H1 (cell line): Measurements from ENCODE around the gene STX12. TPM values are rescaled to one million over a fixed set of nuclear protein-coding genes. Genes with fewer than 3 reads are reported as not detected.

Experiments
- BCL11A ChIP-seq, 2 experiments: IDR thresholded peaks; one replicate each; pipeline ENCODE4 v1.6.1; 2011; ENCODE audit warnings: low read depth in 2 of 2, low read length in 2 of 2, mild to moderate bottlenecking in 2 of 2
- BRCA1 ChIP-seq: IDR thresholded peaks from 2 replicates; pipeline ENCODE4 v1.6.1; 2012; ENCODE audit warnings: low read depth, low read length, improper control_type of control experiment
- CHD2 ChIP-seq: IDR thresholded peaks from 2 replicates; pipeline ENCODE4 v1.6.1; 2012; ENCODE audit warnings: low read length, improper control_type of control experiment
- CREB1 ChIP-seq: IDR thresholded peaks from 2 replicates; pipeline ENCODE4 v1.6.1; 2012; ENCODE audit warnings: inconsistent platforms
- EP300 ChIP-seq, 2 experiments: IDR thresholded peaks; 1 replicate in 1 of 2; 2 replicates in 1 of 2; pipeline ENCODE4 v1.6.1; 2011 to 2012; ENCODE audit warnings: low read depth in 2 of 2, low read length in 2 of 2, mild to moderate bottlenecking in 2 of 2, borderline replicate concordance in 1 of 2, inconsistent platforms in 1 of 2, moderate library complexity in 1 of 2
- GTF2F1 ChIP-seq: IDR thresholded peaks from 2 replicates; pipeline ENCODE4 v1.6.1; 2012; ENCODE audit warnings: low read depth, low read length, improper control_type of control experiment, borderline replicate concordance
- KDM1A ChIP-seq: fragments of 200-600, 300-600 bp; sonication (generic); IDR thresholded peaks from 2 replicates; pipeline ENCODE4 v1.7.1; 2016; ENCODE audit warnings: mild to moderate bottlenecking, low read length, borderline replicate concordance
- NRF1 ChIP-seq: IDR thresholded peaks from 2 replicates; pipeline ENCODE4 v1.6.1; 2011; ENCODE audit warnings: mild to moderate bottlenecking, low read depth, low read length, improper control_type of control experiment
- PHF8 ChIP-seq: fragments of 200-600 bp; sonication (generic); conservative IDR thresholded peaks from 2 replicates; pipeline ENCODE4 v1.7.1; 2012; ENCODE audit warnings: low read depth, mild to moderate bottlenecking, inconsistent platforms, low read length, moderate library complexity
- POLR2AphosphoS5 ChIP-seq: IDR thresholded peaks from 2 replicates; pipeline ENCODE4 v1.6.1; 2011; ENCODE audit warnings: low read depth, low read length
- POU5F1 ChIP-seq: IDR thresholded peaks from 2 replicates; pipeline ENCODE4 v1.6.1; 2011; ENCODE audit warnings: low read depth, mild to moderate bottlenecking, low read length, moderate library complexity
- RBBP5 ChIP-seq: IDR thresholded peaks from 2 replicates; pipeline ENCODE4 v1.7.1; 2012; ENCODE audit warnings: low read depth, mild to moderate bottlenecking, inconsistent platforms, low read length, moderate library complexity, borderline replicate concordance
- SIN3A ChIP-seq, 2 experiments: IDR thresholded peaks in 1 of 2; conservative IDR thresholded peaks in 1 of 2; 2 replicates each; pipeline ENCODE4 v1.6.1; 2011 to 2012; ENCODE audit warnings: low read length in 2 of 2, improper control_type of control experiment in 1 of 2, low read depth in 1 of 2, mild to moderate bottlenecking in 1 of 2
- SP2 ChIP-seq: IDR thresholded peaks from 2 replicates; pipeline ENCODE4 v1.6.1; 2012; ENCODE audit warnings: mild to moderate bottlenecking, low read length, inconsistent platforms
- SRF ChIP-seq: IDR thresholded peaks from 2 replicates; pipeline ENCODE4 v1.6.1; 2011; ENCODE audit warnings: mild to moderate bottlenecking, low read depth, low read length, moderate library complexity
- TAF1 ChIP-seq: IDR thresholded peaks from 2 replicates; pipeline ENCODE4 v1.6.1; 2011; ENCODE audit warnings: mild to moderate bottlenecking, low read depth, low read length
- TAF7 ChIP-seq: optimal IDR thresholded peaks from 2 replicates; pipeline ENCODE3; 2011; ENCODE audit warnings: low read depth, mild to moderate bottlenecking, inconsistent platforms, low read length, moderate library complexity, borderline replicate concordance
- polyA plus RNA-seq, 7 experiments: library from polyadenylated mRNA; depleted of rRNA in 3 of 7; stranded (reverse) in 5 of 7; unstranded in 2 of 7; fragments of >200 nt in 5 of 7; fragments of 200-250 nt in 2 of 7; gene quantifications; 1 replicate in 5 of 7; 2 replicates in 1 of 7; 4 replicates in 1 of 7; pipeline versions ENCODE4 v1.2.1 to v1.2.3, GENCODE V29; 2011 to 2013; ENCODE audit warnings: missing spikeins in 2 of 7, mixed read lengths in 2 of 7
- total RNA-seq: library from RNA; stranded (reverse); fragmentation: NEBNext Ultra II Directional; extraction: Animal tissue kit (Norgen Biotek cat#: 25700); gene quantifications from 2 replicates; pipeline ENCODE4 v1.2.1, GENCODE V29; 2021
- TF ChIP-seq, protein P1 (sequence below): IDR thresholded peaks from 2 replicates; pipeline ENCODE4 v1.6.1; 2012; ENCODE audit warnings: inconsistent platforms
- TF ChIP-seq, protein P2 (sequence below): IDR thresholded peaks from 2 replicates; pipeline ENCODE4 v1.6.1; 2012; ENCODE audit warnings: inconsistent platforms
- TF ChIP-seq, protein P3 (sequence below): IDR thresholded peaks from 2 replicates; pipeline ENCODE4 v1.6.1; 2012; ENCODE audit warnings: low read length, inconsistent platforms

The STX12 gene
- total and polyA plus RNA-seq, 2 of the 8 experiments (the other 6 are each of a cell fraction or from before 2014, with no cell fraction given): 3.7 to 11.0 TPM

DNA sequence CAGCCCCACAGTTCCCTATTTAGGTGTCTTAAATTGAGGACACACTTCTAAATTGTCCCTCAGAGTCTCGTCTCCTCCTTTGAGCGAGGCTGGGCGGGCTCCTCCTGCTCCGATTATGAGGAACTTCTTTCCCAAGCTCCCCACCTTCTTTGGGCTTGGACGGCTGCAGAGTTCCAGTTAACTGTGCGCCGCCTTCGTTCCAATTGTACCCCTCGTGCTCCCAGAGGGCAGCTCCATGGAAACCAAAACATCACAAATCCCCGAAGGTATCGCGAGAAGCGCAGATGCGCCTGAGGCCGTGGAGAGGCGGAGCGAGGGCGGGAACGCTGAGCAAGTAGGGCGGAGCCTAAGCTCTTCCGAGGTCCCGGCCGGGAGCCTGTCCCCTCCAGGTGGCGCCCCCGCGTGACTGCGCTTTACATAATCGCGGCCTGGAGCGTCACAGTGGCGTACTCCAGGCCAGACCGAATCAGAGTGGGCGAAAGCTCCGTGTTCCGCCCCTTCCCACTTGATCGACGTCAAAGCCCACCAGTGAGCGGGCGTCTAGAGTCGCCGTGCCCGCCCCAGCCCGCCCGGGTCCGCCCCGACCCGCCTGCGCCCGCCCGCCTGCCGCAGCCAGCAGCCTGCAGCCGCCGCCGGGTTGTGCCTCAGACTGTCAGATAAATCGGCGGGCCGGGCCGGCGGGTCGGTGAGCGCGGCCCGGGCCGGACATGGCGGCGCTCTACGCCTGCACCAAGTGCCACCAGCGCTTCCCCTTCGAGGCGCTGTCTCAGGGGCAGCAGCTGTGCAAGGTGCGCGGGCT is 47.4 kb upstream of the STX12 start, which contains the start of gene FAM76A (continued):
- peak in 1 of 2 experiments; percentile 10; a peak in 1 of 3 replicates for TF ChIP-seq EP300 (IDR thresholded peaks at IDR 0.05; ENCODE audit: borderline replicate concordance in 1 of 2, low read depth in 2 of 2, low read length in 2 of 2)
- TF ChIP-seq CHD2: peak; percentile 99
- TF ChIP-seq, protein P1, sequence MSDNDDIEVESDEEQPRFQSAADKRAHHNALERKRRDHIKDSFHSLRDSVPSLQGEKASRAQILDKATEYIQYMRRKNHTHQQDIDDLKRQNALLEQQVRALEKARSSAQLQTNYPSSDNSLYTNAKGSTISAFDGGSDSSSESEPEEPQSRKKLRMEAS: peak; percentile 99
- TF ChIP-seq, protein P2, sequence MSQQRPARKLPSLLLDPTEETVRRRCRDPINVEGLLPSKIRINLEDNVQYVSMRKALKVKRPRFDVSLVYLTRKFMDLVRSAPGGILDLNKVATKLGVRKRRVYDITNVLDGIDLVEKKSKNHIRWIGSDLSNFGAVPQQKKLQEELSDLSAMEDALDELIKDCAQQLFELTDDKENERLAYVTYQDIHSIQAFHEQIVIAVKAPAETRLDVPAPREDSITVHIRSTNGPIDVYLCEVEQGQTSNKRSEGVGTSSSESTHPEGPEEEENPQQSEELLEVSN: peak; percentile 98
- TF ChIP-seq NRF1: no peak
- no peak for TF ChIP-seq KDM1A
- TF ChIP-seq POU5F1: no peak
- peak; percentile 56; the same call in 1 of the 2 replicates for TF ChIP-seq PHF8
- TF ChIP-seq CREB1: peak; percentile 96
- 0 out of 2 replicates have a peak, but pooled peaks have one; percentile 16 for TF ChIP-seq RBBP5
- TF ChIP-seq BCL11A (IDR thresholded peaks at IDR 0.05; ENCODE audit: low read depth in 2 of 2, low read length in 2 of 2): no peak
- TF ChIP-seq SRF: no peak
- TF ChIP-seq, protein P3, sequence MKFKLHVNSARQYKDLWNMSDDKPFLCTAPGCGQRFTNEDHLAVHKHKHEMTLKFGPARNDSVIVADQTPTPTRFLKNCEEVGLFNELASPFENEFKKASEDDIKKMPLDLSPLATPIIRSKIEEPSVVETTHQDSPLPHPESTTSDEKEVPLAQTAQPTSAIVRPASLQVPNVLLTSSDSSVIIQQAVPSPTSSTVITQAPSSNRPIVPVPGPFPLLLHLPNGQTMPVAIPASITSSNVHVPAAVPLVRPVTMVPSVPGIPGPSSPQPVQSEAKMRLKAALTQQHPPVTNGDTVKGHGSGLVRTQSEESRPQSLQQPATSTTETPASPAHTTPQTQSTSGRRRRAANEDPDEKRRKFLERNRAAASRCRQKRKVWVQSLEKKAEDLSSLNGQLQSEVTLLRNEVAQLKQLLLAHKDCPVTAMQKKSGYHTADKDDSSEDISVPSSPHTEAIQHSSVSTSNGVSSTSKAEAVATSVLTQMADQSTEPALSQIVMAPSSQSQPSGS: peak; percentile 77; the same call in 1 of the 2 replicates
- no peak for TF ChIP-seq GTF2F1
- TF ChIP-seq POLR2AphosphoS5: peak; percentile 40; the same call in 1 of the 2 replicates
- peak in 1 of 2 experiments; percentile 75; a peak in 1 of 4 replicates for TF ChIP-seq SIN3A (conservative IDR thresholded peaks at IDR 0.05 in 1 of 2, IDR thresholded peaks at IDR 0.05 in 1 of 2; ENCODE audit: low read depth in 1 of 2, low read length in 2 of 2)
- peak; percentile 94 for TF ChIP-seq BRCA1
- TF ChIP-seq TAF7: peak; percentile 77
- TF ChIP-seq TAF1: peak; percentile 81
- peak; percentile 64 for TF ChIP-seq SP2
